ENCODE measurements around the gene ARHGAP1. TPM values are rescaled to one million over a fixed set of nuclear protein-coding genes. Genes with fewer than 3 reads are reported as not detected.

Gene ARHGAP1
- total RNA-seq, 1 experiment from 2014 or later: 21.8 TPM

DNA sequence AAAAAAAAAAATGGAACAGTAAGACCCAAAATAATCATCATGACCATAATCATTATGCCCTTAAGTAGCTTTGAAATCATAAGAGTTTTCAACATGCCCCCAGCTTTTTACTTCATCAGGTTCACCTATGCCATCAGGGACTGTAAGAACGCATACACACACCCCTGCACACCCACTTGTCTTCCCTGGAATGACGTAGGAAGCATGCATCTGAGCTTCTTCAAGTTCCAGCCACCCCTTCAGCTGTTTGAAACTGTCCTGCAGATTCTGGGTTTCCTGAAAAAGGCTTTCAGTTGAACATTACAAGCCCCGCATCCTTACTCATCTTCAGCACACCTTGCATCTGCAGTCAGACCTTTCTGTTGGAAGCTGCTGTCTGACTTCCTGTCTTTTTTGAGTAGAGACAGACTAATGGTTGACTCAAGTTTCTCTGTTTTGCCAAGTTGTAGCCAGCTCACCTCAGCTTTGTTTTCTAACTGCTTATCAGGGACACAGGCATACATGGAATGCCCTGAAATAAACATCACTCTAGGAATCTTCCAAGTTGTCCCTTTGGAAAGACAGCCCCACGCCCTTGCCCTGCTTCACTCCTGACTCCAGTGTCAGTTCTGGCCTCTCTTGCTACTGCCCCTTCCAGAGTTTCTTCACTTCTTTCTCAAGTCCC, 37.0 kb downstream of the ARHGAP1 start:
- H3K4me1 ChIP-seq: no peaks in the 10 kb centered on the region; the same call in 1 of the 2 replicates
- H3K4me3 ChIP-seq: no peak overlapping the region
- peaks cover 55% of the 10 kb centered on the region for H3K36me3 ChIP-seq
- H3K27ac ChIP-seq: no peak overlapping the region
- DNase-seq: no peak
- no peaks in the 10 kb centered on the region for H3K9me3 ChIP-seq (replicated peaks)
- H3K27me3 ChIP-seq: no peaks in the 10 kb centered on the region

DNA sequence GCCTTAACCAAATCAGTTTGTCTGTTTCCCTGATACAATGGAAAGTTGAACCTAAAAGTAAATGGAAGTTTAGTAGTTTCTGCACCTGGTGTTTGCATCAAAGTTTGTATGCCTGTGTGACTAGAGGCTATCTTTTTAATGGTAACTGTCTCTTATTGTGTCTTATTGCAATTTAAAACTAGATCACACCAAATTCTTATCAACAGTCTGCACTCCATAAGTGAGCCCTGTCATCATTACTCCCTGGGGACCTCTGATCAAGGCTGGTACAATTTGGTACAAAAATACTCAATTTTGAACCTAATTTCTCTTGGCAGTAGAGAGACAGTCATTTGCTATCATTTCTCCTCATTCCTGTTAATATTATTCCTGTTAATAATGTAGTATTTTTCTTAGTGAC, 38.1 kb downstream of the ARHGAP1 start:
- no peaks in the 10 kb centered on the region for H3K27me3 ChIP-seq
- H3K9me3 ChIP-seq (replicated peaks): no peaks in the 10 kb centered on the region
- no peak for DNase-seq
- H3K4me1 ChIP-seq: no peaks in the 10 kb centered on the region
- H3K27ac ChIP-seq: no peak overlapping the region
- peaks cover 57% of the 10 kb centered on the region for H3K36me3 ChIP-seq
- H3K4me3 ChIP-seq: no peak overlapping the region

DNA sequence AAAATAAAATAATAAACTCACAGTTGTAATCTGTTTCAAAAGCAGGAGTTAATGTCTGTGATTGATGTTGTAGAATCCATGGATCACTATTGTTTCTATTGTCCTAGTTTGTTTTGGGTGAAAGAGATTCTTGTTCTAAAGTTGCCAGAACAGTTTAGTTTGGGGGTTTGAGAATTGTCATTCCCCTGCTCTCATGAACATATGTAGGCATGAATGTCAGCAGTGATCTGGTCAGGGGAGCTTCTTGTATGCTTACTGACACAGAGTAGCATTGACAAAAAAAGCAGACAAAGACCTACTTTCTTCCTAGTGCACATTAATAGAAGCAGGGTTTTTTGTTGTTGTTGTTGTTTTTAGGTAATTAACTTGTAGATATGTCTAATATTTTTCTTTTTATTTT, 38.6 kb downstream of the ARHGAP1 start:
- no peak for DNase-seq
- Histone ChIP-seq H3K27ac (no peak overlapping the region), H3K9me3 (replicated peaks) (no peaks in the 10 kb centered on the region), H3K4me3 (no peak overlapping the region), H3K36me3 (peaks cover 58% of the 10 kb centered on the region), H3K27me3 (no peaks in the 10 kb centered on the region), H3K4me1 (no peaks in the 10 kb centered on the region)

DNA sequence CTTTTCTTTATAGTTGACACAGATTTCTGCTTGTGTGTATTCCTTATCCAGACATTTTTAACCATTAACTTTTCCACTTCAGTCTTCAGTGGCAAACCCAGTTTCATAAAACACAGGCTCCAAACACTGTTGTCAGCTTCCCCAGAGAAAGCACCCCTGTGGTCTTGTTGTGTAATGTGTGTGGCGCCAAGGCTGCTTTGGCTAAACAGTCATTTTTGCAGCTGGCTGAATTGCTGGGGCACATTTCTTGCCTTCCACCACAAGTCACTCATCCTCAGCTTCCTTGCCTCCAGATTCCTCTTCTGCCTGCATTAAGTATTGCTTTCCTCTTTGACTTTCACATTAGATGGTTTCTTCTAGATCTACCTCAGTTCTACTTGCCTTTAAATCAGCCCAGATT, 40.5 kb downstream of the ARHGAP1 start:
- Histone ChIP-seq H3K9me3 (replicated peaks) (no peaks in the 10 kb centered on the region), H3K27me3 (no peaks in the 10 kb centered on the region), H3K4me1 (no peaks in the 10 kb centered on the region), H3K4me3 (no peak overlapping the region), H3K36me3 (peaks cover 56% of the 10 kb centered on the region), H3K27ac (no peak overlapping the region)
- no peak for DNase-seq

DNA sequence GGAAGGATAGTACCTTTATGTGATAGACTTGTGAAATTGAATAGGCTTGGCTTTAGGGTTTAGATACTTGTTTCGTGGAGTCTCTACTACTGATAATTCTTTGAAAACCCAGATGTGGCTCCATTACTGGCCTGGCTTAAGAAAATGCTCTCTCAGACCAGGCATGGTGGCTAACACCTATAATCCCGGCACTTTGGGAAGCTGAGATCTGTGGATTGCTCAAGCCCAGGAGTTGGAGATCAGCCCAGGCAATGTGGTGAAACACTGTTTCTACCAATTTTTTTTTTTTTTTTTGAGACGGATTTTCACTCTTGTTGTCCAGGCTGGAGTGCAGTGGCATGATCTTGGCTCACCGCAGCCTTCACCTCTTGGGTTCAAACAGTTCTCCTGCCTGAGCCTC, 42.2 kb downstream of the ARHGAP1 start:
- DNase-seq: no peak
- Histone ChIP-seq H3K9me3 (replicated peaks) (no peaks in the 10 kb centered on the region), H3K4me1 (no peaks in the 10 kb centered on the region), H3K4me3 (no peak overlapping the region), H3K27ac (no peak overlapping the region), H3K27me3 (no peaks in the 10 kb centered on the region), H3K36me3 (peaks cover 51% of the 10 kb centered on the region)

DNA sequence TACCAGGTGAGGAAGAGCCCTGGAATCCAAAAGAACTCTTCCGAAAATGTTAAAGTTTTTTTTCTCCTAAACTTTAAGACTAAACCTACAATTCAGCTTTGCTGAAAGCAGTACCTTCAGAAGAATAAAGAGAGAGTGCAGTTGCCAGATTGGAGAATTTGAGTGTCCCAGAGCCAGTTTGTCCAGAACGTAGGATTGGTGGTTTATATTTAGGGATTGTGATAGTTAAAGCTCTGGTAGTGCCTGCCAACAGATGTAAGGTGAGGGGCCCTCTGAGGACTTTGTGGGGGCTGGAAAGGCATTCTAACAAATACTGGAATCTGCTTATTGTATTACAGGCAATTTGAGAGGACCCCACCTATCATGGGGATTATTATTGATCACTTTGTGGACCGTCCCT, 43.2 kb downstream of the ARHGAP1 start:
- H3K36me3 ChIP-seq: peaks cover 51% of the 10 kb centered on the region
- no peaks in the 10 kb centered on the region for H3K9me3 ChIP-seq (replicated peaks)
- H3K4me1 ChIP-seq: no peaks in the 10 kb centered on the region
- no peak for DNase-seq
- no peak overlapping the region for H3K4me3 ChIP-seq
- no peaks in the 10 kb centered on the region for H3K27me3 ChIP-seq
- H3K27ac ChIP-seq: no peak overlapping the region

DNA sequence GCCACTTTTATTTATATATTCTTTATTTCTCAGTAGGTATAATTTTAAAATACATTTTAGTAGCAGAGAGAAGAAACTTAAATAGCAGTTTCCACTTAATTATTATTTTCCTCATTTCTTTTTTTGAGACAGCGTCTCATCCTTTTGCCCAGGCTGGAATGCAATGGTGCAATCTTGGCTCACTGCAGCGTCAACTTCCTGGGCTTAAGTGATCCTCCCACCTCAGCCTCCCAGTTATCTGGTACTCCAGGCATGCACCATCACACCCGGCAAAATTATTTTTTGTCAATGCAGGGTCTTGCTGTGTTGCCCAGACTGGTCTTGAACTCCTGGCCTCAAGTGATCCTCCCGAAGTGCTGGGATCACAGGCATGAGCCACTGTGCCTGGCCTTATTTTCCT, 44.8 kb downstream of the ARHGAP1 start:
- H3K4me1 ChIP-seq: no peaks in the 10 kb centered on the region
- no peaks in the 10 kb centered on the region for H3K9me3 ChIP-seq (replicated peaks)
- DNase-seq: no peak
- H3K36me3 ChIP-seq: peaks cover 60% of the 10 kb centered on the region
- no peaks in the 10 kb centered on the region for H3K27me3 ChIP-seq
- H3K27ac ChIP-seq: no peak overlapping the region
- H3K4me3 ChIP-seq: no peak overlapping the region

DNA sequence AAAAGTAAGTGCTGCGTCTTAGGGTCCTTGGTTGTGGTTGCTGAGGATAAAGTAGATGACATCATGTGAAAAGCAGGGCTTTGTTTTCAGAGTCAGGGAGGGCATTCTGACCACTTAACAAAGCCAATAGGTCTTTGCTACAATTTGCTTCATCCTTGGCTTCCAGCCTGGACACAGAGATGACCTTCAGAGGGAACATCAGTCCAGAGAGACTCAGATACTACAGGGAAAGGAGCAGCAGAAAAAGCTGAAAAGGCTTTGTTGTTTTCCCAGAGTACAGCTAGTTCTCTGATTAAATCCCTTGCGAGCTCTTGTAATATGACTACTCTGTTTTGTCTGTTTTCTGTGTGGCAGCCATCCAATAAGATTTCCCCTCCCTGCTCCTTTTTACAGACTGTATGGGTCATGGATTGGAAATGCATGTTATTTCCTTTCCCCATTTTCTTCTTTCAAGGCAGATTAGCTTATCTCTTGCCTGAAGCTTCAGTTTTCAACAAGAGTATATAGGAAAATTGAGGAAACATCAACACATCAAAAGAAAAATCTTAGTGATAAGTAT, 51.2 kb downstream of the ARHGAP1 start:
- H3K36me3 ChIP-seq: peaks cover 33% of the 10 kb centered on the region
- no peak overlapping the region for H3K4me3 ChIP-seq
- peak; percentile 67 to 85 for DNase-seq

DNA sequence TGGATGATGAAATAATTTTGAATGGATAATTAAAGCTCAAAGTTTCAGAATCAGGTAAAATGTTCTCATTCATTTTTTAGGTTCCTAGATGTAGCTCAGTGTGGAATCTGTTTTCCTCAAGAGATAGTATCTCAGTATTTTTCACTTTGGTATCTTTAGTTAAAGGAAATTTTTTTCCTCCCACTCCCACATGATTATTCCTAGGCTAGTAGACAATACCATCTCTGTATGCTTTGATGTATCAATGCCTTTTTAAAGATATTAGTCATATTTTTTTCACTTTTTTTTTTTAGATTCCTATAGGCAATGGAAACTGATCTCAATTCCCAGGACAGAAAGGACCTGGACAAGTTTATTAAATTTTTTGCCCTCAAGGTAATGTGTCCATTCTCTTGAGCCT, 56.4 kb downstream of the ARHGAP1 start:
- no peak for DNase-seq
- Histone ChIP-seq H3K27ac (peak overlapping the region; percentile 68), H3K4me3 (no peak overlapping the region)

More for the DNA sequence above, 51.2 kb downstream of the ARHGAP1 start:
- peaks cover 20% of the 10 kb centered on the region for H3K4me1 ChIP-seq
- no peaks in the 10 kb centered on the region for H3K27me3 ChIP-seq
- peak overlapping the region; percentile 66 for H3K27ac ChIP-seq
- H3K9me3 ChIP-seq (replicated peaks): no peaks in the 10 kb centered on the region

DNA sequence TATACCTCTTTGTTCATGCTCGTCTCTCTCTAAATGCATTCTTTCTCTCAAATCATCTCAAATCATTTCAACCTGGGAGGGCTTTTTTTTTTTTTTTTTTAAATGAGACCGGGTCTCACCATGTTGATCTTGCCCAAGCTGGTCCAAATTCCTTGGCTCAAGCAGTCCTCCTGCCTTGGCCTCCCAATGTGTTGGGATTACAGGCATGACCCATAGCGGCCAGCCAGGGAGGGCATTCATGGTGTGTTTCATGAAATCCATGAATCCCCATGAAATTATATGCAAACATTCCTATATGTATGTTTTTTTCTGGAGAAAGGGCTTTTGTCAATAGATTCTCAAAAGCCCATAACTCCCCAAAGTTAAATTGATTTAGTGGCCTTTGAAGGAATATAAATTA, 56.9 kb downstream of the ARHGAP1 start:
- H3K36me3 ChIP-seq: peaks cover 17% of the 10 kb centered on the region
- no peaks in the 10 kb centered on the region for H3K27me3 ChIP-seq
- H3K27ac ChIP-seq: peak overlapping the region; percentile 68
- no peaks in the 10 kb centered on the region for H3K9me3 ChIP-seq (replicated peaks)
- no peak overlapping the region for H3K4me3 ChIP-seq
- DNase-seq: peak; percentile 69 to 76
- H3K4me1 ChIP-seq: peaks cover 13% of the 10 kb centered on the region

More for the DNA sequence above, 56.4 kb downstream of the ARHGAP1 start:
- no peaks in the 10 kb centered on the region for H3K27me3 ChIP-seq
- peaks cover 17% of the 10 kb centered on the region for H3K36me3 ChIP-seq
- no peaks in the 10 kb centered on the region for H3K9me3 ChIP-seq (replicated peaks)
- peaks cover 17% of the 10 kb centered on the region for H3K4me1 ChIP-seq

DNA sequence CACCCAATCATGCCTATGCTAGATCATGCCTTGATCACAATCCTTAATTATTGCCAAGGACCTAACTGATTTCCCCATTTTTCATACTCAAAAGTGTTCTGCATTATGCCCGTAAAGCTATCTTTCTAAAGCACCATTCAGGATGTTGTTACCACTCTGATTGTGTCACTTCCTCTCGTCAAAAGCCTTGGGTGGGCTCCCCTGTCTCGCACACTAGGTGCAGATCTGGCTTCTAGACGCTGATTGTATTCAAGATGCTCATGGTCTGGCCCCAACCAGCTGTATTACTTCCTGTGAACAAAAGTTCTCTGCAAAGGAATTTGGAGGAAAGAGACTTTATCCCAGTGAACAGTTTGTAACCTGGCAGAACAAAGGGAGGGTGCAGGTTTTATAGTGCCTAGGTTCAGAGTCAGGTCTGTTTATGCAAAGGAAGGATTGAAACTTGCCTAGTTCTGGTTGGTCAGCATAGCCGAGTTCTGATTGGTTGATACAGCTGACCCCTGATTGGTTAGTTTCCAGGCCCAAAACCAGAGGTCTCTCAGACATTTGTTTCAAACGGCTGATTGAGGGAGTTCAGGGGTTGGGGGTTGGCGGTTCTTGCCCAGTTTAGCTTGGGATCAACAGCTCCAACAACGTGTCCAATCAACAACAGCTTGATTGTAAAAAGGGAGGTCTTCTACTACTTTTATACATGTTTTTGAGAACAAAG, 57.6 kb downstream of the ARHGAP1 start:
- peak; percentile 22 to 36 for DNase-seq
- H3K4me3 ChIP-seq: no peak overlapping the region
- H3K4me1 ChIP-seq: peaks cover 11% of the 10 kb centered on the region; the same call in 1 of the 2 replicates
- peaks cover 13% of the 10 kb centered on the region for H3K36me3 ChIP-seq
- H3K27me3 ChIP-seq: no peaks in the 10 kb centered on the region
- no peaks in the 10 kb centered on the region for H3K9me3 ChIP-seq (replicated peaks)
- peak overlapping the region; percentile 68 for H3K27ac ChIP-seq

DNA sequence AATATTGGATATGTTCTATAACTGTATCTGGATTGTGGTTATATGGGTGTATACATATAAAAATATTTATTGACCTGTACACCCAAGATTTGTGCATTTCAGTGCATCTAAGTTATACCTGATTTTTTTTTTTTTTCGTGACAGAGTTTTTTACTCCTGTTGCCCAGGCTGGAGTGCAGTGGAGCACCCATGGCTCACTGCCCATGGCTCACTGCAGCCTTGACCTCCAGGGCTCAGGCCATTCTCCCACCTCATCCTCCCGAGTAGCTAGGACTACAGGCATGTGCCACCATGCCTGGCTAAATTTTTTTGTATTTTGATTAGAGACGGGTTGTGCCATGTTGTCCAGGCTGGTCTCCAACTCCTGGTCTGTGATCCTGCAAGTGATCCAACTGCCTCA, 58.8 kb downstream of the ARHGAP1 start:
- no peak overlapping the region for H3K4me3 ChIP-seq
- H3K36me3 ChIP-seq: peaks cover 19% of the 10 kb centered on the region
- H3K27ac ChIP-seq: no peak overlapping the region
- no peaks in the 10 kb centered on the region for H3K27me3 ChIP-seq
- no peaks in the 10 kb centered on the region for H3K9me3 ChIP-seq (replicated peaks)
- DNase-seq: no peak
- H3K4me1 ChIP-seq: peaks cover 13% of the 10 kb centered on the region; the same call in 1 of the 2 replicates

DNA sequence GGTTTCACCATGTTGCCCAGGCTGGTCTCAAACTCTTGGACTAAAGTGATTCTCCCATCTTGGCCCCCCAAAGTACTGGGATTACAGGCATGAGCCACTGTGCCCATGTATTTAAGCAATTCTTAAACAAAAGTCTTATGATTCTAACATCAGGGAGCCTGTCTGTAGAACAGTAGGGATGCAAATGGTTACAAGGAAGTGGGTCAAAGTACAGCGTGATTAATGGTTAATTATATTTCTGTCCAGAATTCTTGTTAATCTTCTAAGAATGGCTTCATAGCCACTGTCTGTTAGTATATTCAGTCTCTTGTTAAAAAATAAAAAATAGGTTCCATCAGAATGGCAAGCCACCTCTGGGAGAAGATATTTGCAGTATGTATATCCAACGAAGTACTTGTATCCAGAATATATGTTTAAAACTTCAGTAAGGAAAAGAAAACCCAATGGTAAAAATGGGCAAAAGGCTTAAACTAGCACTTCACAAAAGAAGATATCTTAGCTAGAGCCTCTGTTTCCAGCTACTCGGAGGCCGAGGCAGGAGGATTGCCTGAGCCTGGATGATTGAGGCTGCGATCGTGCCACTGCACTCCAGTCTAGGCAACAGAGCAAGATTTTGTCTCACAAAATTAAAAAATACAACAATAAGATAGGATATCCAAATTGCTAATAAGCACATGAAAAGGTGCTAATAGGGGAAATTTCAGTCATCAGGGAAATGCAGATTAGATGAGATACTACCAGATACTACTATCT, 60.2 kb downstream of the ARHGAP1 start:
- peaks cover 19% of the 10 kb centered on the region for H3K36me3 ChIP-seq
- H3K27me3 ChIP-seq: no peaks in the 10 kb centered on the region
- no peak overlapping the region for H3K4me3 ChIP-seq
- no peak for DNase-seq
- peaks cover 13% of the 10 kb centered on the region; the same call in 1 of the 2 replicates for H3K4me1 ChIP-seq
- no peaks in the 10 kb centered on the region for H3K9me3 ChIP-seq (replicated peaks)
- H3K27ac ChIP-seq: no peak overlapping the region

DNA sequence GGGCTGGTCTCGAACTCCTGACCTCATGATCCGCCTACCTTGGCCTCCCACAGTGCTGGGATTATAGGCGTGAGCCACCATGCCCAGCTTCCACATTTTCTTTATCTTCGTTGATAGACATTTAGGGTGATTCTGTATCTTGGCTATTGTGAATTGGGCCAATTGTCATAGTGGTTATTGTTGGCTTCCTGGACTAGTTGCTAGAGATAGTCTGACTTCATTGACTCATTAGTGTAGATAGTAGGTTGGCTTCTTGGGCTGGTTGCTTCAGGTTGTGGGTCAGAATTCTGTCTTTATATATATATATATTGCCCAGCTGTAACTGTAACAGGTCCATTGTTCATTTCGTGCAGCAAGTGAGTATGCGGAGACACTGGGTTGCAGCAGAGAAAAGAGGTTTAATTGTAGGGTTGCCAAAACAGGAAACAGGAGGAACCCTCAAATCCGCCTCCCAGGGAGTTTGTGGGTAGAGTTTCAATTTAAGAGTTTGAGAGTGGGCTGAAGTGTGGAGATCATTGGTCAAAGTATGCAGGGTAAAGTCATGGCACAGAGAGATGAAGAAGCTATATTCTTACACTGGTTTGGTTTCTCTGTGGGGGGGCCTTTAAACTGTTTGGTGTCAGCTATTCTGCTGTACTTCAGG, 61.1 kb downstream of the ARHGAP1 start:
- no peak overlapping the region for H3K4me3 ChIP-seq
- DNase-seq: peak; percentile 29 to 63
- H3K27me3 ChIP-seq: no peaks in the 10 kb centered on the region
- H3K27ac ChIP-seq: no peak overlapping the region
- no peaks in the 10 kb centered on the region for H3K9me3 ChIP-seq (replicated peaks)
- H3K4me1 ChIP-seq: peaks cover 13% of the 10 kb centered on the region; the same call in 1 of the 2 replicates
- H3K36me3 ChIP-seq: peaks cover 19% of the 10 kb centered on the region
